Measurements from ENCODE around the gene FAM181B. TPM values are rescaled to one million over a fixed set of nuclear protein-coding genes. Genes with fewer than 3 reads are reported as not detected.

Gene FAM181B
- polyA plus RNA-seq, 1 donor (not counting 4 experiments of a cell fraction or from before 2014, with no cell fraction given): 0.01 TPM

DNA sequence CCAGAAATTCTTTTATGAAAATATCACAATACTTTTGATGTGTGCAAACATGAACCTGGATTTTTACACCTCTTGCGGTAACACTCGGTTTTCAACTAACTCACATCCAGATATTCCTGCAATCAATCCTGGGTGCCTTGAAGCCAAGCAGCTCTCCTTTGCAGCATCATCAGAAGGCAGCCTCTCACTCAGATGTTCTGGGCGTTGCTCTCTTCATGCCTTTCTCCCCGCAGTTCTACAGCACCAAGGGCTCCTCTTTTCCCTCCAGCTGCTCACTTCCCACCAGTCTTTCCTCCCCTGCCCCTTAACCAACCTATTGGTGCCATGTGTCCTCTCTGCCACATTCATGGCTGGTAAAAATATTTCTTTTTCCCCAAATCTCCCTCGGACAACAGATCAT lies 2.9 kb downstream of the FAM181B start:
- Histone ChIP-seq H2AFZ (ENCODE audit: control insufficient read depth, low read length) (no peak overlapping the region), H3K9me1 (ENCODE audit: control insufficient read depth, extremely low read depth, insufficient read depth, low read length) (no peaks in the 10 kb centered on the region), H3K9me3 (ENCODE audit: control insufficient read depth, low read depth, low read length) (no peaks in the 10 kb centered on the region), H3K4me1 (ENCODE audit: control insufficient read depth, extremely low read depth, insufficient read depth, low read length) (no peaks in the 10 kb centered on the region), H4K20me1 (ENCODE audit: control insufficient read depth, extremely low read depth, insufficient read depth, low read length) (no peaks in the 10 kb centered on the region), H3K36me3 (ENCODE audit: control insufficient read depth in 2 of 2, extremely low read depth in 1 of 2, insufficient read depth in 2 of 2, low read length in 2 of 2) (no peaks in the 10 kb centered on the region), H3K79me2 (ENCODE audit: control insufficient read depth, insufficient read depth, low read length) (no peaks in the 10 kb centered on the region), H3K4me3 (ENCODE audit: control insufficient read depth in 2 of 3, extremely low read depth in 1 of 3, insufficient read depth in 2 of 3, low read depth in 1 of 3, low read length in 3 of 3) (no peak overlapping the region), H3K27ac (ENCODE audit: control insufficient read depth, insufficient read depth, low read length) (no peak overlapping the region), H3K4me2 (ENCODE audit: control insufficient read depth, extremely low read depth, insufficient read depth, low read depth, low read length) (no peak overlapping the region), H3K9ac (ENCODE audit: control insufficient read depth, extremely low read depth, insufficient read depth, low read length) (no peak overlapping the region), H3K27me3 (ENCODE audit: control insufficient read depth, extremely low read depth, insufficient read depth, low read length) (peaks cover 37% of the 10 kb centered on the region)
- FAIRE-seq (no peak), DNase-seq (ENCODE audit: low read depth, low spot score) (no peak)
- TF ChIP-seq, protein P1, sequence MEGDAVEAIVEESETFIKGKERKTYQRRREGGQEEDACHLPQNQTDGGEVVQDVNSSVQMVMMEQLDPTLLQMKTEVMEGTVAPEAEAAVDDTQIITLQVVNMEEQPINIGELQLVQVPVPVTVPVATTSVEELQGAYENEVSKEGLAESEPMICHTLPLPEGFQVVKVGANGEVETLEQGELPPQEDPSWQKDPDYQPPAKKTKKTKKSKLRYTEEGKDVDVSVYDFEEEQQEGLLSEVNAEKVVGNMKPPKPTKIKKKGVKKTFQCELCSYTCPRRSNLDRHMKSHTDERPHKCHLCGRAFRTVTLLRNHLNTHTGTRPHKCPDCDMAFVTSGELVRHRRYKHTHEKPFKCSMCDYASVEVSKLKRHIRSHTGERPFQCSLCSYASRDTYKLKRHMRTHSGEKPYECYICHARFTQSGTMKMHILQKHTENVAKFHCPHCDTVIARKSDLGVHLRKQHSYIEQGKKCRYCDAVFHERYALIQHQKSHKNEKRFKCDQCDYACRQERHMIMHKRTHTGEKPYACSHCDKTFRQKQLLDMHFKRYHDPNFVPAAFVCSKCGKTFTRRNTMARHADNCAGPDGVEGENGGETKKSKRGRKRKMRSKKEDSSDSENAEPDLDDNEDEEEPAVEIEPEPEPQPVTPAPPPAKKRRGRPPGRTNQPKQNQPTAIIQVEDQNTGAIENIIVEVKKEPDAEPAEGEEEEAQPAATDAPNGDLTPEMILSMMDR (optimal IDR thresholded peaks at IDR 0.05 in 1 of 3, IDR thresholded peaks at IDR 0.05 in 1 of 3, conservative IDR thresholded peaks at IDR 0.05 in 1 of 3; ENCODE audit: extremely low read depth in 1 of 3, insufficient read depth in 2 of 3, low read length in 3 of 3): no peak
- no peak for TF ChIP-seq EZH2 (IDR thresholded peaks at IDR 0.05; ENCODE audit: low read length)
- dilution Hi-C loops (cut with MboI; ENCODE audit: extremely low pct_ligation_motif_present, low sequenced_read_pairs): no loop called here

DNA sequence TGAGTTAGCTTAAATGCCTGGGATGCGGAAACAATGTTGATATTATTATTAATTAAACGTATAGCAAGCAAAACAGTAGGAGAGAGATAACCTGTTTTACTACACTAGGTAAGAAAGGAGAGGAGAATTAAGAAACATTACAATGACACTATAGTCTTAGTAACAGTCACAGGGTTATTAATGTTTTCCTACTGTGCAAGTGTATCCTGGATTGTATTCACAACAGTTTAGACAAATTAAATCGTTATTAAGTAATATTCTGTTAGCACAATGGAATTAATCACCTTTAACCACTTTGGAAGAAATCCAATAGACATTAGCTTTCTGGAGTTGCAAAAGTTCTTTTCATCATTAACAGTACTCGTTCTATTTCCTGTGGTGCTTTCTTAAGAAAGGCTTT lies 3.4 kb downstream of the FAM181B start:
- DNase-seq (ENCODE audit: low read depth, low spot score): no peak
- Histone ChIP-seq H3K27me3 (ENCODE audit: control insufficient read depth, extremely low read depth, insufficient read depth, low read length) (peaks cover 37% of the 10 kb centered on the region), H3K36me3 (ENCODE audit: control insufficient read depth in 2 of 2, extremely low read depth in 1 of 2, insufficient read depth in 2 of 2, low read length in 2 of 2) (no peaks in the 10 kb centered on the region), H3K9me3 (ENCODE audit: control insufficient read depth, low read depth, low read length) (no peaks in the 10 kb centered on the region), H2AFZ (ENCODE audit: control insufficient read depth, low read length) (no peak overlapping the region), H3K9me1 (ENCODE audit: control insufficient read depth, extremely low read depth, insufficient read depth, low read length) (no peaks in the 10 kb centered on the region), H4K20me1 (ENCODE audit: control insufficient read depth, extremely low read depth, insufficient read depth, low read length) (no peaks in the 10 kb centered on the region), H3K27ac (ENCODE audit: control insufficient read depth, insufficient read depth, low read length) (no peak overlapping the region), H3K79me2 (ENCODE audit: control insufficient read depth, insufficient read depth, low read length) (no peaks in the 10 kb centered on the region), H3K4me1 (ENCODE audit: control insufficient read depth, extremely low read depth, insufficient read depth, low read length) (no peaks in the 10 kb centered on the region), H3K4me3 (ENCODE audit: control insufficient read depth in 2 of 3, extremely low read depth in 1 of 3, insufficient read depth in 2 of 3, low read depth in 1 of 3, low read length in 3 of 3) (no peak overlapping the region), H3K9ac (ENCODE audit: control insufficient read depth, extremely low read depth, insufficient read depth, low read length) (no peak overlapping the region), H3K4me2 (ENCODE audit: control insufficient read depth, extremely low read depth, insufficient read depth, low read depth, low read length) (no peak overlapping the region)
- no peak for FAIRE-seq
- TF ChIP-seq, protein P1 (optimal IDR thresholded peaks at IDR 0.05 in 1 of 3, IDR thresholded peaks at IDR 0.05 in 1 of 3, conservative IDR thresholded peaks at IDR 0.05 in 1 of 3; ENCODE audit: extremely low read depth in 1 of 3, insufficient read depth in 2 of 3, low read length in 3 of 3): no peak
- no peak for TF ChIP-seq EZH2 (IDR thresholded peaks at IDR 0.05; ENCODE audit: low read length)
- dilution Hi-C loops (cut with MboI; ENCODE audit: extremely low pct_ligation_motif_present, low sequenced_read_pairs): no loop called here
